GM19438 (cell line): ENCODE measurements around the gene HSBP1.

Experiments
- ATAC-seq: cut with Tn5 transposase; IDR thresholded peaks from one replicate; pipeline ENCODE4 v1.9.1; 2021; ENCODE audit warnings: low read depth; ENCODE audit not compliant: unreplicated experiment

The HSBP1 gene

GRCh38 chr16:83807710-83808572 lies at the start of gene HSBP1:
Gene HSBP1, plus strand, starts transcription at chr16:83807978. Its CDS starts 99 bp downstream, at chr16:83808077.
- ATAC-seq = peak; percentile 95

- no peak for ATAC-seq
These were observed 45.4 kb upstream of the HSBP1 start for GRCh38 chr16:83762141-83762991.

- ATAC-seq = no peak
These were observed 44.8 kb upstream of the HSBP1 start for GRCh38 chr16:83762992-83763358.

GRCh38 chr16:83768986-83769385 lies 38.8 kb upstream of the HSBP1 start:
- ATAC-seq = no peak

- ATAC-seq = no peak
These were observed 38.3 kb upstream of the HSBP1 start for GRCh38 chr16:83769397-83770008.

- ATAC-seq = no peak
These were observed 36.4 kb upstream of the HSBP1 start for GRCh38 chr16:83771306-83771942.

GRCh38 chr16:83772806-83773205 lies 35.0 kb upstream of the HSBP1 start:
- no peak for ATAC-seq

GRCh38 chr16:83774066-83774465 lies 33.7 kb upstream of the HSBP1 start:
- ATAC-seq = no peak

- ATAC-seq = no peak
These were observed 30.8 kb upstream of the HSBP1 start for GRCh38 chr16:83776944-83777343.

GRCh38 chr16:83779886-83780285 lies 27.9 kb upstream of the HSBP1 start:
- ATAC-seq = no peak

GRCh38 chr16:83785455-83785854 lies 22.3 kb upstream of the HSBP1 start:
- ATAC-seq = no peak

GRCh38 chr16:83789642-83790401 lies 18.0 kb upstream of the HSBP1 start:
- ATAC-seq = no peak

GRCh38 chr16:83791916-83792315 lies 15.9 kb upstream of the HSBP1 start:
- no peak for ATAC-seq

GRCh38 chr16:83792391-83792790 lies 15.4 kb upstream of the HSBP1 start:
- no peak for ATAC-seq

GRCh38 chr16:83793179-83793578 lies 14.6 kb upstream of the HSBP1 start:
- no peak for ATAC-seq

GRCh38 chr16:83794860-83795554 lies 12.8 kb upstream of the HSBP1 start:
- no peak for ATAC-seq

- ATAC-seq = no peak
These were observed 10.8 kb upstream of the HSBP1 start for GRCh38 chr16:83797013-83797412.

- ATAC-seq = no peak
These were observed 8.4 kb upstream of the HSBP1 start for GRCh38 chr16:83799336-83799735.

GRCh38 chr16:83802135-83802534 lies 5.6 kb upstream of the HSBP1 start:
- peak; percentile 68 for ATAC-seq
